Nephron (organoid): ENCODE data around the gene TRIM22.
"Not testable (repeated sequence)": the region's sequence is repeated elsewhere in the genome, so short reads cannot be mapped to it uniquely, and the experiment has no call there.

Experiments
- H3K27ac Mint-ChIP-seq, 3 experiments: 2 replicates each; pipeline ENCODE4 v1.8.0; 2020; ENCODE audit warnings: mixed read lengths in 3 of 3, mild to moderate bottlenecking in 2 of 3, moderate library complexity in 1 of 3
- H3K27me3 Mint-ChIP-seq: 2 replicates; pipeline ENCODE4 v1.8.0; 2021; ENCODE audit warnings: low read depth, mild to moderate bottlenecking, moderate library complexity, mixed read lengths
- H3K36me3 Mint-ChIP-seq: 2 replicates; pipeline ENCODE4 v1.8.0; 2020; ENCODE audit warnings: low read depth, mixed read lengths
- H3K4me1 Mint-ChIP-seq: 2 replicates; pipeline ENCODE4 v1.8.0; 2020; ENCODE audit warnings: mixed read lengths
- H3K4me3 Mint-ChIP-seq, 3 experiments: 2 replicates each; pipeline ENCODE4 v1.8.0; 2020; ENCODE audit warnings: mild to moderate bottlenecking in 3 of 3, mixed read lengths in 3 of 3, moderate library complexity in 2 of 3
- H3K9me3 Mint-ChIP-seq: 2 replicates; pipeline ENCODE4 v1.8.0; 2020; ENCODE audit warnings: mixed read lengths
- CTCF ChIP-seq, 3 experiments: fragments of 200-600 bp; sonication (generic); IDR thresholded peaks; one replicate each; pipeline ENCODE4 v1.5.0; 2021; ENCODE audit warnings: antibody characterized with exemption in 3 of 3; ENCODE audit not compliant: unreplicated experiment in 3 of 3

Gene TRIM22

DNA sequence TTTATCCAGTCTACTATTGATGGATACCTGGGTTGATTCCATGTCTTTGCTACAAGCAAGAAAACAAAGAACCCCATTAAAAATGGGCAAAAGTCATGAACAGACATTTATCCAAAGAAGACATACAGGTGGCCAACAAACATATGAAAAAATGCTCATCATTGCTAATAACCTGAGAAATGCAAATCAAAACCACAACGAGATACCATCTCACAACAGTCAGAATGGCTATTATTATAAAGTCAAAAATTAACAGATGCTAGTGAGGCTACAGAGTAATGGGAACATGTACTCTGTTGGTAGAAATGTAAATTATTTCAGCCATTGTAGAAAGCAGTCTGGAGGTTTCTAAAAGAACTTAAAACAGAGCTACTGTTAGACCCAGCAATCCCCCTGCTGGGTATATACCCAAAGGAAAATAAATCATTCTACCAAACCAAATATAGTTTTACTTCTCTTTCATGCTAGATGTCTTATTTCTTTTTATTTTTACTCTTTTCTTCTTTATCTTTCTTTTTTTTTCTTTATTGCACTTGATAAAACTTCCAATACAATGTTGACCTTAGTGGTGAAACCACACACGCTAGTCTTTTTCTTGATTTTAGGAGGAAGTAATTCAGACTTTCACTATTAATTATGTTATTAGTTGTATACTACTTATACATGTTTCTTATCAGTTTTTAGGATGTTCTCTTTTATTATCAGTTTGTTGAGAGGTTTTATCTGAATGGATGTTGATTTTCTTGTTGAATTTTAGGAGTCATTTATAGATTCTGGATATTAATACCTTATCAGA is 14.3 kb downstream of the TRIM22 start:
- TF ChIP-seq CTCF (IDR thresholded peaks at IDR 0.05; ENCODE audit: unreplicated experiment in 3 of 3), result no peak
- no peaks in the 10 kb centered on the region for H3K36me3 Mint-ChIP-seq

DNA sequence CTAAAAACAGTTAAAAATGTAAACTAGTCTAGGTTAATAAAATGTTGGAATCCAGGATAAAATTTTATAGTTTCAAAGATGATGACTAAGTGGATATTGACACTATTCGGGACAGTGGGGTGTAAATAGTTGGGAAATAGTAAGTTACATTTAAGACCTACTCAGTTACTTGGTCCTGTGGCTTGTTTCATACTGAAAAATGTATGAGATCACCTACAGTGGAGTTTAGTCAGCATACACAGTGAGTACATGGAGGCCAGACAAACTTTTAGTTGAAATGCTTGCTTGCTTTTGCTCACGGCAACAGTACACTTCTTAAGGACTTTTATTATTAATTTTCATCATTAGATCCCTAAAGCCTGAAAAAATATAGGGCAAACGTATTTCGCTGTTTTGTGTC is 16.1 kb downstream of the TRIM22 start:
- no peaks in the 10 kb centered on the region for H3K27me3 Mint-ChIP-seq
- H3K27ac Mint-ChIP-seq, result no peak overlapping the region
- no peak for TF ChIP-seq CTCF (IDR thresholded peaks at IDR 0.05; ENCODE audit: unreplicated experiment in 3 of 3)
- H3K4me1 Mint-ChIP-seq, result no peaks in the 10 kb centered on the region
- H3K36me3 Mint-ChIP-seq, result no peaks in the 10 kb centered on the region
- no peaks in the 10 kb centered on the region for H3K9me3 Mint-ChIP-seq
- H3K4me3 Mint-ChIP-seq, result no peak overlapping the region

More for the DNA sequence above, 14.3 kb downstream of the TRIM22 start:
- no peaks in the 10 kb centered on the region for H3K27me3 Mint-ChIP-seq
- no peak overlapping the region for H3K4me3 Mint-ChIP-seq
- H3K27ac Mint-ChIP-seq, result no peak overlapping the region
- no peaks in the 10 kb centered on the region for H3K9me3 Mint-ChIP-seq
- H3K4me1 Mint-ChIP-seq, result no peaks in the 10 kb centered on the region

GRCh38 chr11:5712507-5712906 is 22.9 kb downstream of the TRIM22 start:
- Mint-ChIP-seq H3K9me3 (peaks cover 4% of the 10 kb centered on the region), H3K4me3 (no peak overlapping the region), H3K27me3 (peaks cover 11% of the 10 kb centered on the region), H3K4me1 (no peaks in the 10 kb centered on the region), H3K27ac (no peak overlapping the region), H3K36me3 (no peaks in the 10 kb centered on the region)
- TF ChIP-seq CTCF (IDR thresholded peaks at IDR 0.05; ENCODE audit: unreplicated experiment in 3 of 3), result peak; percentile 25 to 38 (median 29)

DNA sequence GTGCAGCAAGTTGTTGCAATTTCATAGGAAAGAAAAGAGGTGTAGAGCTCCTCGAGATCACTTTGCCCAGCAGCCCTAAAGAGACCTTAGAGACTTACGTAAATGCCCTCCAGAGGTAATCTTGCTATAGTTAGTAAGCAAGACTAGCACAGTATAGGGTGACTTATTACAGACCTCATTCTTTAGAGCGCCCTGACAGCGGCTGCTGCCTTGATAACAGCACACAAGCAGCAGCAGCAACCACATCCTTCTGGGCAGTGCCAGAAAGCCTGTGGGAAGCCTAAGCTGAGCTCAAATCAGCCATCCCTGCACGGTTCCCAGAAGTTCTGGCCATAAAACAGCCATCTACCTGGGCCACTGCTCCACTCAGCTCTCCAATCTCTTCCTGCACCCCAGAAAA is 24.1 kb downstream of the TRIM22 start:
- TF ChIP-seq CTCF (IDR thresholded peaks at IDR 0.05; ENCODE audit: unreplicated experiment in 3 of 3), result no peak
- Mint-ChIP-seq H3K27me3 (peaks cover 11% of the 10 kb centered on the region), H3K36me3 (no peaks in the 10 kb centered on the region), H3K4me1 (no peaks in the 10 kb centered on the region), H3K4me3 (no peak overlapping the region), H3K27ac (no peak overlapping the region), H3K9me3 (peaks cover 11% of the 10 kb centered on the region)

GRCh38 chr11:5716518-5716917 is 26.9 kb downstream of the TRIM22 start:
- H3K36me3 Mint-ChIP-seq, H3K4me3 Mint-ChIP-seq, H3K4me1 Mint-ChIP-seq, H3K27ac Mint-ChIP-seq: not testable (repeated sequence)
- peaks cover 19% of the 10 kb centered on the region for H3K27me3 Mint-ChIP-seq
- H3K9me3 Mint-ChIP-seq, result peaks cover 11% of the 10 kb centered on the region

GRCh38 chr11:5719703-5720495 is 30.3 kb downstream of the TRIM22 start:
- Mint-ChIP-seq H3K27me3 (peaks cover 9% of the 10 kb centered on the region), H3K36me3 (no peaks in the 10 kb centered on the region), H3K9me3 (peaks cover 11% of the 10 kb centered on the region), H3K4me3 (no peak overlapping the region), H3K4me1 (no peaks in the 10 kb centered on the region), H3K27ac (no peak overlapping the region)
- no peak for TF ChIP-seq CTCF (IDR thresholded peaks at IDR 0.05; ENCODE audit: unreplicated experiment in 3 of 3)
